GM12873 (cell line): ENCODE results near the gene ENDOV.

Source experiments
- CTCF ChIP-seq: IDR thresholded peaks from 2 replicates; pipeline ENCODE4 v1.5.1; 2012; ENCODE audit warnings: low read depth, mild to moderate bottlenecking, moderate library complexity, low read length, control low read depth; ENCODE audit not compliant: insufficient read depth; ENCODE audit errors: missing control alignments

Gene ENDOV

GRCh38 chr17:80463784-80464400 is 48.9 kb downstream of the ENDOV start:
- TF ChIP-seq CTCF = no peak

- no peak for TF ChIP-seq CTCF
Observed at GRCh38 chr17:80464486-80464885, 49.5 kb downstream of the ENDOV start.

- TF ChIP-seq CTCF = no peak
Observed at GRCh38 chr17:80465327-80465974, 50.5 kb downstream of the ENDOV start.

GRCh38 chr17:80466188-80466705 is 51.3 kb downstream of the ENDOV start:
- no peak for TF ChIP-seq CTCF

GRCh38 chr17:80468242-80468641 is 53.3 kb downstream of the ENDOV start:
- TF ChIP-seq CTCF = no peak

- TF ChIP-seq CTCF = no peak
Observed at GRCh38 chr17:80468781-80469493, 54.0 kb downstream of the ENDOV start.

GRCh38 chr17:80469667-80470066 is 54.7 kb downstream of the ENDOV start:
- TF ChIP-seq CTCF = no peak
